Activated CD8-positive, alpha-beta memory T cell treated with anti-CD3 and anti-CD28 coated beads, Interleukin-2, amount 50 U/mL, for 48 hours (primary cell): Measurements from ENCODE around the gene P3R3URF.

Experiments
- DNase-seq: peaks from one replicate; pipeline ENCODE4 v3.0.0-alpha.2; 2020

Gene P3R3URF

GRCh38 chr1:46193285-46193684, 17.0 kb upstream of the P3R3URF start:
- no peak for DNase-seq

GRCh38 chr1:46192171-46192570, 15.9 kb upstream of the P3R3URF start:
- DNase-seq, result no peak

- no peak for DNase-seq
Observed at GRCh38 chr1:46191033-46191701, 14.9 kb upstream of the P3R3URF start.

- no peak for DNase-seq
Observed at GRCh38 chr1:46190539-46190938, 14.3 kb upstream of the P3R3URF start.

- DNase-seq, result no peak
Observed at GRCh38 chr1:46188295-46189030, 12.2 kb upstream of the P3R3URF start.

GRCh38 chr1:46187106-46187869, 11.0 kb upstream of the P3R3URF start:
- DNase-seq, result no peak

- DNase-seq, result no peak
Observed at GRCh38 chr1:46186076-46186475, 9.8 kb upstream of the P3R3URF start.

GRCh38 chr1:46184920-46185658, 8.8 kb upstream of the P3R3URF start:
- peak; percentile 72 for DNase-seq

- no peak for DNase-seq
Observed at GRCh38 chr1:46183926-46184557, 7.8 kb upstream of the P3R3URF start.

GRCh38 chr1:46183079-46183847, 7.0 kb upstream of the P3R3URF start:
- DNase-seq, result no peak

GRCh38 chr1:46181343-46182260, 5.3 kb upstream of the P3R3URF start:
- DNase-seq, result no peak

GRCh38 chr1:46180082-46180616, 3.9 kb upstream of the P3R3URF start:
- no peak for DNase-seq

GRCh38 chr1:46179138-46180081, 3.1 kb upstream of the P3R3URF start:
- DNase-seq, result peak; percentile 70

- DNase-seq, result no peak
Observed at GRCh38 chr1:46175243-46175642, 1.0 kb downstream of the P3R3URF start.

GRCh38 chr1:46174448-46175231, 1.6 kb downstream of the P3R3URF start, which contains the start of gene TSPAN1:
Gene TSPAN1 (plus strand): TSS chr1:46175087. CDS start chr1:46181108, 6,021 bp downstream.
- DNase-seq, result no peak

GRCh38 chr1:46173361-46173856, 2.9 kb downstream of the P3R3URF start:
- no peak for DNase-seq

- DNase-seq, result no peak
Observed at GRCh38 chr1:46172321-46172720, 4.0 kb downstream of the P3R3URF start.

GRCh38 chr1:46171871-46172270, 4.4 kb downstream of the P3R3URF start:
- no peak for DNase-seq
